Neutrophil (primary cell): ENCODE measurements around the gene POLG.

Experiments
- H3K27ac ChIP-seq: fragments of 200-600 bp; sonication (generic); 2 replicates; pipeline ENCODE4 v1.5.1; 2016; ENCODE audit warnings: mild to moderate bottlenecking, moderate library complexity
- H3K27me3 ChIP-seq: fragments of 200-600 bp; sonication (generic); 2 replicates; pipeline ENCODE4 v1.6.0; 2016; ENCODE audit warnings: mild to moderate bottlenecking
- H3K36me3 ChIP-seq: fragments of 200-600 bp; sonication (generic); 2 replicates; pipeline ENCODE4 v1.5.1; 2017
- H3K4me1 ChIP-seq, 2 experiments: fragments of 200-600 bp in 1 of 2; sonication (generic) in 1 of 2; 1 replicate in 1 of 2; 2 replicates in 1 of 2; pipeline versions ENCODE4 v1.5.1 to v1.6.1; 2013 to 2016; ENCODE audit warnings: low read depth in 1 of 2, low read length in 1 of 2, mild to moderate bottlenecking in 1 of 2, moderate library complexity in 1 of 2; ENCODE audit not compliant: control insufficient read depth in 1 of 2, insufficient read depth in 1 of 2
- H3K4me3 ChIP-seq, 2 experiments: fragments of 200-600 bp in 1 of 2; sonication (generic) in 1 of 2; 1 replicate in 1 of 2; 2 replicates in 1 of 2; pipeline ENCODE4 v1.5.1; 2013 to 2016; ENCODE audit warnings: low read depth in 1 of 2, low read length in 1 of 2, mild to moderate bottlenecking in 1 of 2, moderate library complexity in 1 of 2
- H3K9me3 ChIP-seq: fragments of 200-600 bp; sonication (generic); 2 replicates; pipeline ENCODE4 v1.5.1; 2016
- TF ChIP-seq, protein P1 (sequence below): fragments of 200-600 bp; sonication (generic); IDR thresholded peaks from 2 replicates; pipeline ENCODE4 v1.5.1; 2016; ENCODE audit warnings: antibody characterized with exemption

Gene POLG

DNA sequence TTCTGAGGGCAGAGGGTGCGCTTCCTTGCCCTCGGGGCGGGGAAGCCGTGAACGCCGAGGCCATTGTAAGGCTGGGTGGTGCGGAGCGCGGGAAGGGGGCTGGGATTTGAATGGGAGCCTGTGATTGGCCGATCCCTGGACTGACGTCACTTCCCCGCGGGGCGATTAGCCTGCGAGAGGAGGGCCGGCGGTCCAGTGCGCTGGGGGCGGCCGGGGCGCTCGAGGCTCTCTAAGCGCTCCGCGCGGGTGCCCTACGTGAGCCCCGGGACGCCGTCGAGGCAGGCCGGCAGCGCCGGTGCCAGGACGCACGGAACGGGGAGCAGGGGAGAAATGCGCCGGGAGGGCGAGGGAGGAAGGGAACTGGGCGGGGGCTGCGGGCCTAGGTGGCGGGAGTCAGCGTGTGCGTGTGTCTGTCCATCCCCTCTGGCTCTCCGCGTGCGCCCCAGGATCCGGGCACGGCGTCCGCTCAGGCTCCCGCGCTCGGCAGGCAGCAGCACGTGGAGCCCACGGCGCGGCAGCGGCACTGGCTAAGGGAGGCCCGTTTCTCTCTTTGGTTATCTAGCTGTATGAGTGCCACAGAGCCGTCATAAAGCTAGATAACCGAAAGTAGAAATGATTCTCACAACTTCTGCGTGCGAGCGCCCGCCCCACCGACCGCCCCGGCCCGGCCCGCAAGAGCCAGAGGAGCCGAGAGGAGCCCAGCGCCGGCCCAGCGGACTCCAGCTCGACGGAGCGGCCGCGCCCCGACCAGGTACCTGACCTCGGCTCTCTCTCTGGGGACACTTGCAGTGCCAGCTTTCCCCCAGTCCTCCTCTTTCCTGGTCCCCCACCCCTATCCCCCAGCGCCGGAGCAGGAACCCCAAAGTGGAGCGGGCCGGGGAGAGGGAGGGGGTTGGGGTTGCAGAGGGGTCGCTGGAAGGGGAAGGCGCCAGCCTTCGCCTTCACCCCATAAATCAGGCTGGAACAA is 33.1 kb upstream of the POLG start:
- TF ChIP-seq, protein P1, sequence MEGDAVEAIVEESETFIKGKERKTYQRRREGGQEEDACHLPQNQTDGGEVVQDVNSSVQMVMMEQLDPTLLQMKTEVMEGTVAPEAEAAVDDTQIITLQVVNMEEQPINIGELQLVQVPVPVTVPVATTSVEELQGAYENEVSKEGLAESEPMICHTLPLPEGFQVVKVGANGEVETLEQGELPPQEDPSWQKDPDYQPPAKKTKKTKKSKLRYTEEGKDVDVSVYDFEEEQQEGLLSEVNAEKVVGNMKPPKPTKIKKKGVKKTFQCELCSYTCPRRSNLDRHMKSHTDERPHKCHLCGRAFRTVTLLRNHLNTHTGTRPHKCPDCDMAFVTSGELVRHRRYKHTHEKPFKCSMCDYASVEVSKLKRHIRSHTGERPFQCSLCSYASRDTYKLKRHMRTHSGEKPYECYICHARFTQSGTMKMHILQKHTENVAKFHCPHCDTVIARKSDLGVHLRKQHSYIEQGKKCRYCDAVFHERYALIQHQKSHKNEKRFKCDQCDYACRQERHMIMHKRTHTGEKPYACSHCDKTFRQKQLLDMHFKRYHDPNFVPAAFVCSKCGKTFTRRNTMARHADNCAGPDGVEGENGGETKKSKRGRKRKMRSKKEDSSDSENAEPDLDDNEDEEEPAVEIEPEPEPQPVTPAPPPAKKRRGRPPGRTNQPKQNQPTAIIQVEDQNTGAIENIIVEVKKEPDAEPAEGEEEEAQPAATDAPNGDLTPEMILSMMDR = no peak
- no peaks in the 10 kb centered on the region for H3K36me3 ChIP-seq
- no peaks in the 10 kb centered on the region for H3K9me3 ChIP-seq
- H3K27me3 ChIP-seq = peaks cover 100% of the 10 kb centered on the region
- peaks cover 15 to 36% of the 10 kb centered on the region in 2 experiments for H3K4me1 ChIP-seq
- no peak overlapping the region for H3K27ac ChIP-seq
- peak overlapping the region in 1 of 2 experiments; percentile 33 for H3K4me3 ChIP-seq

DNA sequence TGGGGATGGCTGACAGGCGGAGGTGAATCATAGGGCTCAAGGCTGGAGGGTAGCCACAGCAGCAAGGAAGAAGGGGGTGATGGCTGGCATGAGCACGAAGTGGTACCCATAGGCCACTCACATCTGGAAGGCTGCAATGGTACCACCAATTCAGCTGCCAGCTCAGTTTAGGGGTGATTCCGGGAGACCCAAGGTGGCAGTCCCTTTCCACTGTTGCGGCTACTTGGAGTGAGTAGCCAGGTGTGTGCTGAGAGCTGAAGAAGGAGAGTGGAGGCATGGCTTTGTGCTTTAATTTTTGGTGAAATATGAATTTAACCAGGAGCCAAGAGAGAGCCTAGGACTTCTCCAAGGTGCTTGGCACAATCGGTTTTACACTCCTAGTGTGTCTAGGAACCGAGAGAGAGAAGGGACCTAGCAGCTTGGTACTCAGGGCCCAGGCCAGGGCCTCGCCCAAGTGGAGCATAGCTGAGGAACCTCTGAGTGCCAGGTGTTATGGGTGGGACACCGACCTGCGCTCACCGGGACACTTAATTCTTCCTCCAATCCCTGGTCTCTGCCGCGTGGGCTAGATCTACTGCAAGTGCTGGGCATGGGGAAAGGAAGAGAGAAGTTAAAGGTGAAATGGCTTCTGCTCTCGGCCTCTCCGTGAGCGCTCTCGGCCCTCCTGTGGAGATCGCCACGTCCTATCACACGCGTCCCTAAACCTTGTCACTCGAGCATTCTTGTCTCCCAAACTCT is 32.2 kb upstream of the POLG start:
- Histone ChIP-seq H3K36me3 (no peaks in the 10 kb centered on the region), H3K9me3 (no peaks in the 10 kb centered on the region), H3K27me3 (peaks cover 100% of the 10 kb centered on the region), H3K4me3 (peak overlapping the region in 1 of 2 experiments; percentile 33), H3K4me1 (peaks cover 15 to 45% of the 10 kb centered on the region in 2 experiments), H3K27ac (no peak overlapping the region)
- TF ChIP-seq, protein P1 = no peak

GRCh38 chr15:89365462-89366065 is 30.9 kb upstream of the POLG start:
- Histone ChIP-seq H3K27ac (no peak overlapping the region), H3K4me1 (peaks cover 15 to 41% of the 10 kb centered on the region in 2 experiments), H3K27me3 (peaks cover 100% of the 10 kb centered on the region), H3K4me3 (no peak overlapping the region), H3K36me3 (no peaks in the 10 kb centered on the region), H3K9me3 (no peaks in the 10 kb centered on the region)
- TF ChIP-seq, protein P1 = no peak

DNA sequence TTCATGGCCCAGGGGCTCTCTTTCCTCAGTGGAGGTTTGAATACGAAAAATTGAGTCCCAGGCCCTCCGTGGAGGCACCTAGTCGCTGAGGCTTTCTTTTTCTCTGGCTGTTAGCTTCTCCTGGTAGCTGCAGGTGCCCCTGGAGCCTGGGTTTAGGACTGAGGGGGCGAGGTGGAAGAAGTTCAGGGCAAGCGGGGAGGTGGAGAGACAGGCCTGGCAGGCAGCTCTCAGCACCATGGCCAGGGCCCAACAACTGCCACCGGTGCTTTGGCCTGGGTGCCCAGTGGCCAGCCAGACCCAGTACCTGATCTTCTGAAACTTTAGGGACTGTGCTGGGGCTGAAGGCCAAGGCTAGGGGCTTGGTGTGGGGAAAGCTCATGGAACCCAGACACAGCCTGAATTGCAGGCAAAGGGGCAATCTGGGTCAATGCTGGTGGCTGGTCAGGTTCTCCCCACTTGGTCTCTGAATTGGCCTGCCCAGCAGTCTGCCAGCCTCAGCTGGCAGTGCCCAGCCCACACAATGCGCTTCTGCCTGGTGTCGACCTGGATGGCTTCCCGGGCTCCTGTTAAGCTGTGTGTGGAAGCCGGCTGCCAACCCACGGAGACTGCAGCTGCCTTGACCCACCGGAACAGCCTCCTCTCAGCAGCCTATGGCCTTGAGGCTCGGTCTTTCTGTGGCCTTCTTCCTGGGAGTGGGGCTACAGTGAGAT is 30.3 kb upstream of the POLG start:
- no peak overlapping the region for H3K27ac ChIP-seq

More for the DNA sequence above, 30.3 kb upstream of the POLG start:
- Histone ChIP-seq H3K4me1 (peaks cover 15 to 38% of the 10 kb centered on the region in 2 experiments), H3K36me3 (no peaks in the 10 kb centered on the region), H3K9me3 (no peaks in the 10 kb centered on the region), H3K27me3 (peaks cover 100% of the 10 kb centered on the region), H3K4me3 (no peak overlapping the region)
- TF ChIP-seq, protein P1 = no peak
